K562 (cell line): ENCODE results near the gene PRKAR2B. TPM values are rescaled to one million over a fixed set of nuclear protein-coding genes. Genes with fewer than 3 reads are reported as not detected.

ENCODE experiments used
- ARHGAP35 ChIP-seq: fragments of 450-650 bp; IDR thresholded peaks from 2 replicates; pipeline ENCODE4 v1.6.1; 2018; ENCODE audit not compliant: partially characterized antibody
- BDP1 ChIP-seq: IDR thresholded peaks from 3 replicates; pipeline ENCODE4 v1.6.1; 2011; ENCODE audit not compliant: insufficient read length, insufficient read depth
- CUX1 ChIP-seq: fragments of 200-800 bp; sonication (Bioruptor generic); IDR thresholded peaks from 2 replicates; pipeline ENCODE4 v1.6.1; 2016; ENCODE audit warnings: missing genetic modification characterization, missing compliant biosample characterization
- ELF4 ChIP-seq: fragments of 450-650 bp; formaldehyde crosslinking; IDR thresholded peaks from 2 replicates; pipeline ENCODE4 v1.4.0; 2022; ENCODE audit warnings: missing genetic modification characterization
- ETS2 ChIP-seq: IDR thresholded peaks from 2 replicates; pipeline ENCODE4 v1.6.1; 2016; ENCODE audit warnings: borderline replicate concordance, missing genetic modification characterization, mild to moderate bottlenecking, moderate library complexity, missing compliant biosample characterization; ENCODE audit not compliant: poor library complexity, severe bottlenecking
- HDAC3 ChIP-seq: fragments of 450-650 bp; IDR thresholded peaks from 2 replicates; pipeline ENCODE4 v1.6.1; 2018; ENCODE audit warnings: borderline replicate concordance, mild to moderate bottlenecking, moderate library complexity; ENCODE audit not compliant: partially characterized antibody
- HNRNPH1 ChIP-seq: fragments of 200-400 bp; formaldehyde crosslinking; optimal IDR thresholded peaks from 2 replicates; pipeline ENCODE3; 2017; ENCODE audit warnings: low read depth, mild to moderate bottlenecking, low read length, moderate library complexity
- KHSRP ChIP-seq: fragments of 450-650 bp; IDR thresholded peaks from 2 replicates; pipeline ENCODE4 v1.6.1; 2017
- KLF6 ChIP-seq: fragments of 250-450 bp; sonication (Bioruptor Pico); IDR thresholded peaks from 2 replicates; pipeline ENCODE4 v1.4.0; 2020; ENCODE audit warnings: mild to moderate bottlenecking, moderate library complexity, borderline replicate concordance
- MECOM ChIP-seq: fragments of 250-450 bp; sonication (Bioruptor Pico); IDR thresholded peaks from 2 replicates; pipeline ENCODE4 v1.8.0; 2022; ENCODE audit warnings: inconsistent platforms
- NFATC3 ChIP-seq: fragments of 450-650 bp; IDR thresholded peaks from 2 replicates; pipeline ENCODE4 v1.6.1; 2017; ENCODE audit warnings: mild to moderate bottlenecking
- NFYB ChIP-seq: IDR thresholded peaks from 2 replicates; pipeline ENCODE4 v1.6.1; 2011; ENCODE audit warnings: mild to moderate bottlenecking, moderate library complexity; ENCODE audit not compliant: insufficient read length; ENCODE audit errors: extremely low read depth
- RBM14 ChIP-seq: fragments of 200-400 bp; formaldehyde crosslinking; IDR thresholded peaks from 2 replicates; pipeline ENCODE4 v1.6.1; 2018; ENCODE audit warnings: low read depth, mild to moderate bottlenecking, low read length, moderate library complexity, borderline replicate concordance; ENCODE audit not compliant: insufficient read depth
- SIRT6 ChIP-seq: IDR thresholded peaks from one replicate; pipeline ENCODE4 v1.6.1; 2012; ENCODE audit warnings: low read depth, mild to moderate bottlenecking, control low read depth, inconsistent platforms, low read length, moderate library complexity
- XRCC3 ChIP-seq: fragments of 450-650 bp; IDR thresholded peaks from 2 replicates; pipeline ENCODE4 v1.6.1; 2017; ENCODE audit warnings: mild to moderate bottlenecking, moderate library complexity
- ZNF280B ChIP-seq: fragments of 250-450 bp; sonication (Bioruptor Pico); IDR thresholded peaks from 2 replicates; pipeline ENCODE4 v1.5.1; 2021; ENCODE audit warnings: mild to moderate bottlenecking
- ZNF41 ChIP-seq: fragments of 250-450 bp; sonication (Bioruptor Pico); conservative IDR thresholded peaks from 2 replicates; pipeline ENCODE4 v1.4.0; 2020; ENCODE audit warnings: mild to moderate bottlenecking
- ZNF445 ChIP-seq: fragments of 250-450 bp; sonication (Bioruptor Pico); IDR thresholded peaks from 2 replicates; pipeline ENCODE4 v1.4.0; 2020; ENCODE audit warnings: low read depth, mild to moderate bottlenecking, moderate library complexity
- ZNF639 ChIP-seq, 2 experiments: fragments of 200-800 bp in 1 of 2; sonication (Bioruptor generic) in 1 of 2; sonication (generic) in 1 of 2; formaldehyde crosslinking in 1 of 2; IDR thresholded peaks in 1 of 2; conservative IDR thresholded peaks in 1 of 2; 2 replicates each; pipeline versions ENCODE4 v1.5.0 to v1.6.1; 2016 to 2020; ENCODE audit warnings: missing compliant biosample characterization in 1 of 2, missing genetic modification characterization in 1 of 2, missing genetic modification reagents in 1 of 2
- polyA plus RNA-seq, 8 experiments: library from polyadenylated mRNA; depleted of rRNA in 4 of 8; stranded (reverse) in 5 of 8; unstranded in 3 of 8; fragments of >200 nt; fragmentation: Nextera tagmentation in 2 of 8; fragmentation: Illumina TruSeq in 1 of 8; extraction: Ambion mirVana in 2 of 8; extraction: Trizol in 1 of 8; gene quantifications; 2 replicates each; pipeline versions ENCODE4 v1.2.1 to v1.2.3, GENCODE V29; 2011 to 2014; ENCODE audit warnings: inconsistent platforms in 1 of 8, missing spikeins in 1 of 8
- total RNA-seq, 7 experiments: library from RNA; depleted of rRNA in 6 of 7; stranded (reverse); fragments of >200 nt in 6 of 7; fragmentation: Illumina TruSeq in 2 of 7; extraction: Trizol in 2 of 7; gene quantifications; 2 replicates each; pipeline versions ENCODE4 v1.2.1 to v1.2.3, GENCODE V29; 2011 to 2021; ENCODE audit warnings: low replicate concordance in 1 of 7

Gene PRKAR2B
- total and polyA plus RNA-seq, 9 of the 15 experiments (the other 6 are each of a cell fraction or from before 2014, with no cell fraction given), result 59.0 to 173 (median 129) TPM

- peak; percentile 45; the same call in 1 of the 2 replicates for TF ChIP-seq CUX1
- TF ChIP-seq BDP1, result no peak
- TF ChIP-seq NFATC3, result no peak; the same call in 1 of the 2 replicates
- no peak for TF ChIP-seq XRCC3
- no peak for TF ChIP-seq HNRNPH1
- no peak for TF ChIP-seq HDAC3
- TF ChIP-seq KHSRP, result no peak
- no peak; a peak in 1 of 4 replicates for TF ChIP-seq ZNF639 (CRISPR knock-in tag; conservative IDR thresholded peaks at IDR 0.05 in 1 of 2, IDR thresholded peaks at IDR 0.05 in 1 of 2)
- no peak for TF ChIP-seq ZNF280B (CRISPR knock-in tag)
- TF ChIP-seq ZNF445 (CRISPR knock-in tag), result no peak
- no peak for TF ChIP-seq ELF4 (CRISPR knock-in tag)
- no peak for TF ChIP-seq ETS2 (tag)
- no peak for TF ChIP-seq MECOM
- no peak for TF ChIP-seq ARHGAP35
- TF ChIP-seq SIRT6, result no peak
- no peak for TF ChIP-seq ZNF41 (CRISPR knock-in tag)
- no peak for TF ChIP-seq KLF6
- no peak for TF ChIP-seq NFYB
- no peak for TF ChIP-seq RBM14
Observed at GRCh38 chr7:107032720-107033438, 11.6 kb upstream of the PRKAR2B start (continued).
